ENCODE measurements around the gene SLC22A3. TPM values are rescaled to one million over a fixed set of nuclear protein-coding genes. Genes with fewer than 3 reads are reported as not detected.

Gene SLC22A3
- total and polyA plus RNA-seq, 2 of the 4 experiments (the other 2 are of a cell fraction): not detected

GRCh38 chr6:160437775-160438174 lies 89.6 kb downstream of the SLC22A3 start:
- 63% methylated on average over 4 of the region's 4 CpGs; no CpG with 5 or more reads in 1 of the 2 experiments for WGBS, 2 experiments (ENCODE audit: extremely low coverage in 2 of 2, insufficient read length in 1 of 2)
- no peaks in the 10 kb centered on the region for H3K36me3 ChIP-seq (ENCODE audit: control insufficient read depth, insufficient read depth, low read length)
- BruUV-seq (replicated peaks): no TSS peak
- no peak overlapping the region for H3K18ac ChIP-seq (ENCODE audit: low read depth, low read length)
- no peak overlapping the region for H3K23ac ChIP-seq (ENCODE audit: low read depth, low read length)
- H2BK15ac ChIP-seq (ENCODE audit: low read depth, low read length): no peak overlapping the region
- no peak overlapping the region for H4K91ac ChIP-seq (ENCODE audit: insufficient read depth, low read depth, low read length)
- no peak for TF ChIP-seq MXI1 (IDR thresholded peaks at IDR 0.05; ENCODE audit: borderline replicate concordance, low read depth, low read length)
- no peak for TF ChIP-seq MAFK (IDR thresholded peaks at IDR 0.05; ENCODE audit: low read depth, low read length)
- no peak for TF ChIP-seq ELK1 (IDR thresholded peaks at IDR 0.05; ENCODE audit: borderline replicate concordance, low read depth, low read length)
- no peak for TF ChIP-seq POLR2A (IDR thresholded peaks at IDR 0.05; ENCODE audit: low read depth, low read length)
- TF ChIP-seq CTCF (conservative IDR thresholded peaks at IDR 0.05; ENCODE audit: low read depth, low read length): no peak
- no peak for TF ChIP-seq USF2 (IDR thresholded peaks at IDR 0.05; ENCODE audit: low read depth, low read length)
- no peak for TF ChIP-seq RCOR1 (IDR thresholded peaks at IDR 0.05; ENCODE audit: insufficient replicate concordance, low read length)
- no peak overlapping the region for H3K4me3 ChIP-seq (ENCODE audit: insufficient read depth, low read depth, low read length)
- H4K20me1 ChIP-seq (ENCODE audit: insufficient read depth, low read length): no peaks in the 10 kb centered on the region
- no peaks in the 10 kb centered on the region; the same call in 1 of the 2 replicates for H3K27me3 ChIP-seq (ENCODE audit: control insufficient read depth, insufficient read depth, low read length)
- no peak overlapping the region for H3K4me2 ChIP-seq (ENCODE audit: low read depth, low read length)
- no peak overlapping the region for H2BK20ac ChIP-seq (ENCODE audit: low read depth, low read length)
- H2BK120ac ChIP-seq (ENCODE audit: low read depth, low read length): no peak overlapping the region
- H3K56ac ChIP-seq (ENCODE audit: extremely low read depth, insufficient read depth, low read length): no peak overlapping the region
- no peaks in the 10 kb centered on the region for H3K4me1 ChIP-seq (ENCODE audit: control insufficient read depth, insufficient read depth, low read length)
- H3K9me1 ChIP-seq (ENCODE audit: insufficient read depth, low read length): no peaks in the 10 kb centered on the region
- ChIA-PET CTCF (interaction anchor here (1.5 kb wide), 1 partner anchor 10 kb away, joined by 3 read pairs; no protein-coding TSS in a partner anchor), POLR2A (ENCODE audit: unreplicated experiment) (no interaction called here)
- no peak overlapping the region for H3K9ac ChIP-seq (ENCODE audit: low read depth, low read length)
- in situ Hi-C loops (cut with MboI; ENCODE audit: low sequenced_read_pairs) (no loop called here), intact Hi-C loops (cut with micrococcal nuclease) (no loop called here), dilution Hi-C loops (cut with HindIII; ENCODE audit: low sequenced_read_pairs, unreplicated experiment) (no loop called here)
- H3K27ac ChIP-seq (ENCODE audit: insufficient read depth, low read length): no peak overlapping the region
- no peak overlapping the region for H4K5ac ChIP-seq (ENCODE audit: low read depth, low read length)
- ATAC-seq (ENCODE audit: low read depth) (no peak), DNase-seq (no peak)
- no peaks in the 10 kb centered on the region for H3K9me3 ChIP-seq (ENCODE audit: control insufficient read depth, insufficient read depth, low read length)
- no peak overlapping the region for H3K4ac ChIP-seq (ENCODE audit: low read depth, low read length)
- no peak overlapping the region for H2AK9ac ChIP-seq (replicated peaks; ENCODE audit: low read depth, low read length, poor library complexity)
- no peak overlapping the region for H2BK5ac ChIP-seq (ENCODE audit: low read depth, low read length, poor library complexity, severe bottlenecking)
- no peak overlapping the region for H4K8ac ChIP-seq (ENCODE audit: low read depth in 2 of 2, low read length in 2 of 2)
- no peak overlapping the region for H2AK5ac ChIP-seq (ENCODE audit: low read depth, low read length)
- no peak overlapping the region for H3K14ac ChIP-seq (replicated peaks; ENCODE audit: low read depth, low read length)
- no peaks in the 10 kb centered on the region for H3K79me1 ChIP-seq (ENCODE audit: low read depth in 1 of 2, low read length in 2 of 2)
- no peak overlapping the region for H2AFZ ChIP-seq (replicated peaks; ENCODE audit: low read length, poor library complexity)
